Mesothelial cell of epicardium (in vitro differentiated cells): ENCODE measurements around the gene SHB. TPM values are rescaled to one million over a fixed set of nuclear protein-coding genes. Genes with fewer than 3 reads are reported as not detected.
A peak's percentile ranks its signal among the peaks of the same experiment; 100 is the strongest.
"Not testable (repeated sequence)": the region's sequence is repeated elsewhere in the genome, so short reads cannot be mapped to it uniquely, and the experiment has no call there.

Experiments used
- DNase-seq, 2 experiments: peaks; one replicate each; pipeline ENCODE4 v3.0.0; 2021; ENCODE audit warnings: low spot score in 2 of 2; ENCODE audit not compliant: unreplicated experiment in 2 of 2
- H3K27ac Mint-ChIP-seq: 2 replicates; pipeline ENCODE4 v1.8.0; 2021; ENCODE audit warnings: mixed read lengths
- H3K27me3 Mint-ChIP-seq: 2 replicates; pipeline ENCODE4 v1.8.0; 2021; ENCODE audit warnings: low read depth, mixed read lengths
- H3K36me3 Mint-ChIP-seq: 2 replicates; pipeline ENCODE4 v1.8.0; 2021; ENCODE audit warnings: mixed read lengths
- H3K4me1 Mint-ChIP-seq: 2 replicates; pipeline ENCODE4 v1.8.0; 2021; ENCODE audit warnings: mixed read lengths
- H3K4me3 Mint-ChIP-seq: 2 replicates; pipeline ENCODE4 v1.8.0; 2021; ENCODE audit warnings: mild to moderate bottlenecking, moderate library complexity, mixed read lengths
- H3K9me3 Mint-ChIP-seq: 2 replicates; pipeline ENCODE4 v1.8.0; 2021; ENCODE audit warnings: mixed read lengths
- CTCF ChIP-seq: fragments of 200-600 bp; sonication (generic); IDR thresholded peaks from one replicate; pipeline ENCODE4 v1.5.0; 2021; ENCODE audit warnings: antibody characterized with exemption; ENCODE audit not compliant: unreplicated experiment
- total RNA-seq: library from RNA; stranded (reverse); gene quantifications from 3 replicates; pipeline ENCODE4 v1.2.1, GENCODE V29; 2021

Gene SHB
- total RNA-seq, 1 donor from 2014 or later, result 35.5 TPM

- peak overlapping the region; percentile 94 for H3K27ac Mint-ChIP-seq
- H3K4me1 Mint-ChIP-seq, result peaks cover 61% of the 10 kb centered on the region
- H3K36me3 Mint-ChIP-seq, result peaks cover 3% of the 10 kb centered on the region
- H3K4me3 Mint-ChIP-seq, result no peak overlapping the region
- no peaks in the 10 kb centered on the region for H3K9me3 Mint-ChIP-seq
- no peaks in the 10 kb centered on the region for H3K27me3 Mint-ChIP-seq
- no peak for TF ChIP-seq CTCF
- no peak for DNase-seq
Measured at GRCh38 chr9:38046661-38047300, 22.2 kb downstream of the SHB start.

GRCh38 chr9:38045939-38046338 is 23.1 kb downstream of the SHB start:
- DNase-seq, H3K9me3 Mint-ChIP-seq, H3K27me3 Mint-ChIP-seq, H3K4me3 Mint-ChIP-seq, H3K36me3 Mint-ChIP-seq: not testable (repeated sequence)
- Mint-ChIP-seq H3K27ac (peak overlapping the region; percentile 94), H3K4me1 (peaks cover 70% of the 10 kb centered on the region)

- Mint-ChIP-seq H3K27me3 (no peaks in the 10 kb centered on the region), H3K9me3 (no peaks in the 10 kb centered on the region), H3K27ac (peak overlapping the region; percentile 70), H3K4me1 (peaks cover 75% of the 10 kb centered on the region), H3K36me3 (no peaks in the 10 kb centered on the region), H3K4me3 (no peak overlapping the region)
- DNase-seq, result no peak
- TF ChIP-seq CTCF, result no peak
Measured at GRCh38 chr9:38044706-38045105, 24.3 kb downstream of the SHB start.

GRCh38 chr9:38043931-38044623 is 24.9 kb downstream of the SHB start:
- H3K27me3 Mint-ChIP-seq, result no peaks in the 10 kb centered on the region
- peak overlapping the region; percentile 70 for H3K27ac Mint-ChIP-seq
- H3K4me1 Mint-ChIP-seq, result peaks cover 81% of the 10 kb centered on the region
- H3K9me3 Mint-ChIP-seq, result no peaks in the 10 kb centered on the region
- DNase-seq, result no peak
- TF ChIP-seq CTCF, result no peak
- H3K36me3 Mint-ChIP-seq, result no peaks in the 10 kb centered on the region
- no peak overlapping the region for H3K4me3 Mint-ChIP-seq

- Mint-ChIP-seq H3K9me3 (no peaks in the 10 kb centered on the region), H3K36me3 (no peaks in the 10 kb centered on the region), H3K4me3 (no peak overlapping the region), H3K27me3 (no peaks in the 10 kb centered on the region), H3K27ac (peak overlapping the region; percentile 79), H3K4me1 (peaks cover 86% of the 10 kb centered on the region)
- no peak for TF ChIP-seq CTCF
- DNase-seq, result no peak
Measured at GRCh38 chr9:38042626-38043357, 26.2 kb downstream of the SHB start.
